NOMO-1 treated with dmso at 0.1 percent for 144 hours (cell line): ENCODE results near the gene FEZF1.

Experiments used
- DNase-seq: peaks from one replicate; lab custom pipeline; 2025; ENCODE audit not compliant: unreplicated experiment; lab: John Stamatoyannopoulos, UW

Gene FEZF1

DNA sequence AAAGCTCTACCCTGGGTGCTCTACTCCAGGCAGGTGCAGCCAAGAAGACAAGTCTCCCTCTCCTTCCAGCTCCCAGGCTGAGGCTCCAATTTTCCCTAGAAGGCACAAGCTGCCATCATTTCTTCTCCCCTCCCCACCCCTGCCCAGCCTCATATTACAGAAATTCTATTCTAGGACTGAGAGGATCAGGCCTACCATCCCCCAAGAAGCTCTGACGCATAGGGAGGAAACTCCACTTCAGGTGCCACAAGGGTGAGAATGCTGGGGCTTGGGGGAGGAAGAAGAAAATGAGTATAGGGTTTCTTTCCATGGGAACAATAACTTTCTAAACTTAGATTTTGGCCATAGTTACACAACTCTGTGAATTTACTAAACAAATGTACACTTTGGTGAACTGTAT lies 35.3 kb downstream of the FEZF1 start:
- no peak for DNase-seq

DNA sequence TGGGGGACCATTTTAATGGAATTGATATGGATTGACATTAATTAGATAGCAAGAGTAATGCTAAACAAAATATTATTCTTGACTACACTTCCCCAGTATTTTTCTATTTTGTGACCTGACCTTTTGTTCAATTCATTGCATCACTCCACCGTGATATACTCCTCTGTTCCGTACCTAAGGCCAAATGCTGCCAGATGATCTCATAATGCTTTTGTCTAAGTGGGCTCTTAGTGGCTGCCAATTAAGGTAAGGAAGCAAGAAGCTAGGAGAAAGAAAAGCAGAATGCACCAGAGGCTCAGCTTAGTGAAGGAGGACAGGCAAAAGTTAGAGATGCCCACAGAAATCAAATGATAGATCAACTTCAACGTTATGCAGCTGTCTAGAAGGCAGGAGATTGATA lies 36.4 kb downstream of the FEZF1 start:
- no peak for DNase-seq

DNA sequence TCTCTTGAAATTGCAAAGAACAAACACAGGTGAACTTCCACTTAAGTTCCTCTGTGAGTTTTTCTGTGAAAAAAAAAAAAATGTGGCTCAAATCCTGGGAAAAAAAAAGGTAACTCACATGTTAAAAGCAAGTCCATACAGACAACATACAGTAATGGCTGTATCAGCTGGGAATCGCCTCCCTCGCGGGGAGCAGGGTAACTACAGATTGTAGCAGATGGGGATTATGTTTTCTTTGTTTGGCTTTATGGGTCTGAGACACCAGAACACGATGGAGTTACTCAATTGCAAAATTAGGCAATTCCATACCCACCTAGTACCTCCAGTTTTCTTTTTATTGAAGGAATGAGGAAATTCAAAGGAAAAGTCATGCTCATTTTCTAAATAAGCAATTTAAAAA lies 42.3 kb downstream of the FEZF1 start:
- DNase-seq: no peak

DNA sequence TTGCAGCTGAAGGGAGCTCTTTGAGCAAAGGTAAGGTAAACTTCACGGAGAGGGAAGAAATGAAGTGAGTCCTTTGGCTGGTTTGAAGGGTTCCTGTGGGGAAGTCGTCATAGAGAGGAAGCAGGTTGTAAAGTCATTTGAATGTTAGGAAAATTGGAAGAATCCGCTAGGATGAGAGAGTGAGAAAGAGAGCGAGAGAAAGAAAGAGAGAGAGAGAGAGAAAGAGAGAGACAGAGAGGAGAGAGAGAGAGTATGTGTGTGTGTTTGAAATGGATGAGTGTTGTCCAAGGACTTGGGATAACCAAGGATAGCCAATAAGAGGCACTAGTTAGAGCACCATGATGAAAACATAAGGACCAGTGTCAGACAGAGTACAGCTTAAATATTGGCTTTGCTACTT lies 43.1 kb downstream of the FEZF1 start:
- no peak for DNase-seq

DNA sequence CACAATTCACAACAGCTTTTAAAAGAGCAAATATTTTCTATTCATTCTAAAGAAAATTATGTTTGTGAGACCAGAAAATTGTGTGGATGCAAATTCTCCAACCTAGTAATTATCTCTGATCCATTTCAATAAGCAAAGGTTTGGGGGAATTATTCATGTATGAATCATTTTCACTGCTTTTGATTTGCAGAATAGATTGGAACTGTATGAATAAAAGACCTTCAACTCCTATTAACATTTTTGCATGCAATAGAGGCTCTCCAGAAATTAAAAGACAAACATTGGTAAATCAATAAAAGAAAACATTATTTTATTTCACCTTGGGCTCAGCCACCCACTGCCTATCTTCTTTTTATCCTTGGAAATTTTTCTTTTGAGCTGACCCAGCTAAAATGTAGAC lies 43.5 kb downstream of the FEZF1 start:
- DNase-seq: no peak

DNA sequence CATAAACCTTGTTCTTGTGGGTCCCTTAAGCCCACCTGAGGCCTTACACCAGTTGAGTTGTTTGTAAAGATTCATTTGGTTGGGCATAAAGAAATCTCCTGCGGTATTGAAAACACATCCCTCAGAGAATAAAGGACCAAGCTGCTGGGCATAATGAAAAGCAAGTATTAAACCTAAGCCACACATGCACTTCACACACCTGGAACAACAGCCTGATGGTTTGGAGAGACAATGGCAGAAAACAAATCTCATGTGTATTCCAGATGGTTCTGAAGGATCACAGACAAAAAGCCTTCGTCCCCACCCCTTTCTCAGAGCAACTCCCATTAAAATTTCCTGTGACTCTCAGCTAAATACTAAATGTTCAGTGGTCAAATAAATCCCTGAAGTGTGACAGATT lies 44.2 kb downstream of the FEZF1 start:
- no peak for DNase-seq

DNA sequence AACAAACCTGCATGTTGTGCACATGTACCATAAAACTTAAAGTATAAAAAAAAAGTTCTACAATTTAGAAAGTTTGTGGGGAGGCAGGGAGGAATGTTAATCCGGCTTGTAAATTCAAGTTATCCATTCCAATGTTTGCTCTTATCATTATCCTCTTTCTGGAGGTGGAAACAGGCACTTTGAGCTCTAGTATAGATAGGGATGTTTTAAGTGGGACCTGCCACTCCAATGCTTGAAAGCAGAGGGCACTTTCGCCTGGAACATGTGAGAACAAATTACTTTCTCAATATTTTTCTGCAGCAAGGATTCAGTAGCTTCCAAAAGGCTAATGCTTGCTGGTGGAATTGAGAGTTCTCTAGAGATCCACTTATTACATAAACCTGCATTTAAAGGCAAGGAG lies 45.6 kb downstream of the FEZF1 start:
- no peak for DNase-seq

DNA sequence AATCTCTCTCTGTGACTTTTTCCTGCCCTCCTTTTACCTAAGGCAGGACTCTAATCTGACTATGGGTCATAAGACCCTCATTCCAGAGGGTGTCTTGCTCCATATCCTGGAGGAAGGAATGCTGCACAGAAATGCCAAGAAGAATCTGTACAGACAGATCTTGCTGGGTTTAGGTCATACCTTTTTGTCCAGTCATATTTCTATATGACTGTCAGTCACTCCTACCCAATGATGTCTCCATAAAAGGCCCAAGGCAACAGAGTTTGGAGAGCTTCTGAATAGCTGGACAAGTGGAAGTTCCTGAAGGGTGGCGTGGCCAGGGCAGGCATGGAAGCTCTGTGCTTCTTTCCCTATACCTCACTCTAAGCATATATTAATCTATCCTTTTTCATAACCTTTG lies 47.5 kb downstream of the FEZF1 start:
- no peak for DNase-seq

DNA sequence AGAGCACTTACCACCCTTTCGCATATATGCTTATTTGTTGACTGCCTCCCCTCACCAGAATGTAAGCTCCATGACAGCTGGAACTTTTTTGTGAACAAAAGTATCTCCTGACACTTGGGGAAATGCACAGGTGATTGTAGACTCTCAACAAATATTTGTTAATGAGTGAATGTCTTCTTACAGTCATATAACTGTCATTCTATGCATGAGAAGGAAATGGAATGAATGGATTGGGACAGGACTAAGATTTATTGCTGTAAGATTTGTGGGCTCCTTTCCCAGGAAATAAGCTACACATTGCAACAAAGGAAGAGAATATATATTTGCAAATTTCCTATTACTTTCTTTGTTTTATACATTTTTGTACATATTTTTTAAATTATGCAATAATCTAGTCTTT lies 48.5 kb downstream of the FEZF1 start:
- DNase-seq: no peak

DNA sequence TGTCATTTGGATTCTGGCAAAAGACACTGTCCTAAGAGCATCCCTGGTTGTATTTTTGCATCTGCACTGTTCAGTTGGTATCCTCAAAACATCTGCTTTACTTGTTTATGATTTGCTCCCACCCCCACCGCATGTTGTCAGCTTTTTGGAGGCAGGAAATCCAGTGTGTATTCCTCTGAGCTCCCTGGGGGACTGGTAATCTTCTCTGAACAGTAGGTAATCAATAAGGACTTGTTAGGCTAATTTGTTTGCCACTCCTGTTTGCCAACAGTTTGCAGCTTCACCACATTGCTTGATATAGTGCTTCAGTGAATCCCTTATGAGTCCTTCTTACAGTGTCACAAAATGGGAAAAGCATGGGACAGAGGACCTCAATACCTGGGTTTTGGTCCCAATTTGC lies 49.1 kb downstream of the FEZF1 start:
- no peak for DNase-seq
